SKM-1 (cell line): Measurements from ENCODE around the gene HTD2.

ENCODE experiments used
- DNase-seq: peaks from one replicate; lab custom pipeline; 2025; ENCODE audit not compliant: unreplicated experiment; lab: John Stamatoyannopoulos, UW

The HTD2 gene

GRCh38 chr3:58355179-58355578 is 48.9 kb downstream of the HTD2 start:
- peak; percentile 25 for DNase-seq

GRCh38 chr3:58356054-58356453 is 49.7 kb downstream of the HTD2 start:
- no peak for DNase-seq

GRCh38 chr3:58357402-58357801 is 51.1 kb downstream of the HTD2 start:
- no peak for DNase-seq

- no peak for DNase-seq
Observed at GRCh38 chr3:58358092-58358491, 51.8 kb downstream of the HTD2 start.

- DNase-seq, result no peak
Observed at GRCh38 chr3:58358808-58359207, 52.5 kb downstream of the HTD2 start.

GRCh38 chr3:58359621-58360020 is 53.3 kb downstream of the HTD2 start:
- DNase-seq, result no peak

- DNase-seq, result no peak
Observed at GRCh38 chr3:58361866-58362265, 55.5 kb downstream of the HTD2 start.

- DNase-seq, result no peak
Observed at GRCh38 chr3:58366699-58367098, 60.4 kb downstream of the HTD2 start.

GRCh38 chr3:58369038-58369437 is 62.7 kb downstream of the HTD2 start:
- DNase-seq, result no peak
